HepG2 (cell line): ENCODE data around the gene VWA3A. TPM values are rescaled to one million over a fixed set of nuclear protein-coding genes. Genes with fewer than 3 reads are reported as not detected.

ENCODE experiments used
- ATAC-seq: fragments of 200-7000 bp; cut with Tn5 transposase; 3 replicates; pipeline ENCODE4 v1.9.1; 2020; ENCODE audit warnings: mild to moderate bottlenecking, moderate library complexity
- BruUV-seq: library from RNA; stranded (reverse); fragments of 400-500 nt; replicated peaks from 2 replicates; lab custom pipeline; 2021; lab: Mats Ljungman, UMichigan
- CTCF ChIA-PET: fragments of 300-600 bp; formaldehyde crosslinking; extraction: SDS; loops from one replicate; lab custom pipeline; 2021; ENCODE audit warnings: low total read pairs, inconsistent platforms, low intra/inter-chr PET ratio; lab: Yijun Ruan, JAX
- POLR2A ChIA-PET: fragments of 350-600 bp; sonication (Branson Sonifier 250); formaldehyde crosslinking; loops from one replicate; lab custom pipeline; 2020; ENCODE audit warnings: antibody characterized with exemption, inconsistent platforms; lab: Yijun Ruan, JAX
- DNase-seq: peaks from one replicate; pipeline ENCODE4 v3.0.0-alpha.2; 2015; ENCODE audit warnings: low spot score
- FAIRE-seq: peaks from 3 replicates; lab custom pipeline; 2011; peaks lifted over from hg19 to GRCh38; lab: Jason Lieb, UNC
- H2AFZ ChIP-seq: one replicate; pipeline ENCODE4 v1.6.1; 2011; ENCODE audit warnings: low read length, inconsistent platforms
- H3K27ac ChIP-seq: fragments of 300-600 bp; 3 replicates; pipeline ENCODE4 v1.8.0; 2011; ENCODE audit warnings: mixed run types, mild to moderate bottlenecking, mixed read lengths, low read length, inconsistent platforms; ENCODE audit not compliant: insufficient read depth; ENCODE audit errors: extremely low read length
- H3K27me3 ChIP-seq, 2 experiments: fragments of 200-600 bp in 1 of 2; 2 replicates in 1 of 2; 3 replicates in 1 of 2; pipeline versions ENCODE4 v1.6.0 to v1.8.0; 2011; ENCODE audit warnings: low read length in 2 of 2, mild to moderate bottlenecking in 2 of 2, moderate library complexity in 2 of 2, inconsistent platforms in 1 of 2; ENCODE audit not compliant: insufficient read depth in 2 of 2, control insufficient read depth in 1 of 2
- H3K36me3 ChIP-seq, 2 experiments: fragments of 200-600 bp in 1 of 2; replicated peaks in 1 of 2; 2 replicates in 1 of 2; 3 replicates in 1 of 2; pipeline versions ENCODE4 v1.5.1 to v1.8.0; 2011; ENCODE audit warnings: low read length in 2 of 2, inconsistent platforms in 1 of 2; ENCODE audit not compliant: insufficient read depth in 2 of 2, control insufficient read depth in 1 of 2
- H3K4me1 ChIP-seq: 2 replicates; pipeline ENCODE4 v1.5.1; 2012; ENCODE audit warnings: low read length, inconsistent platforms; ENCODE audit not compliant: insufficient read depth
- H3K4me2 ChIP-seq: 2 replicates; pipeline ENCODE4 v1.6.0; 2011; ENCODE audit warnings: low read depth, low read length, inconsistent platforms
- H3K4me3 ChIP-seq, 3 experiments: fragments of 200-600 bp in 1 of 3; sonication (generic), shearing (Covaris generic) in 1 of 3; replicated peaks in 1 of 3; 2 replicates each; pipeline ENCODE4 v1.5.1; 2011 to 2016; ENCODE audit warnings: low read length in 3 of 3, inconsistent platforms in 2 of 3, low read depth in 2 of 3, mild to moderate bottlenecking in 2 of 3, control low read depth in 1 of 3, mixed read lengths in 1 of 3; ENCODE audit not compliant: insufficient read depth in 1 of 3
- H3K79me2 ChIP-seq: one replicate; pipeline ENCODE4 v1.6.1; 2011; ENCODE audit warnings: low read length, inconsistent platforms; ENCODE audit not compliant: insufficient read depth
- H3K9ac ChIP-seq: 2 replicates; pipeline ENCODE4 v1.6.0; 2011; ENCODE audit warnings: mild to moderate bottlenecking, low read depth, low read length, inconsistent platforms; ENCODE audit not compliant: insufficient read depth
- H3K9me3 ChIP-seq: 2 replicates; pipeline ENCODE4 v1.5.1; 2012; ENCODE audit warnings: mild to moderate bottlenecking, low read length
- H4K20me1 ChIP-seq: 2 replicates; pipeline ENCODE4 v1.6.0; 2011; ENCODE audit warnings: inconsistent platforms, mild to moderate bottlenecking, low read length, moderate library complexity; ENCODE audit not compliant: insufficient read depth
- JUND ChIP-seq: sonication (generic); formaldehyde crosslinking; IDR thresholded peaks from 2 replicates; pipeline ENCODE4 v1.8.0; 2022; ENCODE audit warnings: mild to moderate bottlenecking, missing genetic modification reagents
- ZFP36 ChIP-seq: fragments of 150-350 bp; IDR thresholded peaks from 2 replicates; pipeline ENCODE4 v1.6.1; 2018; ENCODE audit warnings: borderline replicate concordance, low read length, low read depth; ENCODE audit not compliant: partially characterized antibody
- WGBS: methylation state at CpG from one replicate; pipeline ENCODE4 v1.1.6; 2017; ENCODE audit warnings: low lambda C conversion rate; 5-methylcytosine and 5-hydroxymethylcytosine counted together
- in situ Hi-C: cut with HindIII; loops from 2 replicates; pipeline ENCODE4 v1.10.0; 2017; ENCODE audit warnings: low pct_unique_long_range_greater_than_20kb; ENCODE audit not compliant: extremely low pct_ligation_motif_present
- intact Hi-C: fragments of 100-400 bp; cut with micrococcal nuclease; formaldehyde crosslinking; loops from one replicate; pipeline ENCODE4 v1.10.0; 2022; ENCODE audit not compliant: unreplicated experiment
- polyA plus RNA-seq, 8 experiments: library from polyadenylated mRNA; depleted of rRNA in 3 of 8; stranded (reverse) in 7 of 8; unstranded in 1 of 8; fragments of >200 nt; fragmentation: Illumina TruSeq in 4 of 8; extraction: Trizol in 4 of 8; gene quantifications; 2 replicates each; pipeline versions ENCODE4 v1.2.1 to v1.2.3, GENCODE V29; 2011 to 2016; ENCODE audit warnings: low read depth in 4 of 8, missing spikeins in 1 of 8, mixed read lengths in 1 of 8; ENCODE audit not compliant: insufficient read depth in 1 of 8
- total RNA-seq, 5 experiments: library from RNA; depleted of rRNA; stranded (reverse); fragments of >200 nt; fragmentation: Illumina TruSeq; extraction: Trizol; gene quantifications; 2 replicates each; pipeline ENCODE4 v1.2.3, GENCODE V29; 2016; ENCODE audit warnings: low read depth in 1 of 5
- TF ChIP-seq, protein P1 (sequence below): IDR thresholded peaks from 2 replicates; pipeline ENCODE4 v1.6.1; 2016; ENCODE audit warnings: low read depth, missing genetic modification reagents, missing compliant biosample characterization
- TF ChIP-seq, protein P2 (sequence below): IDR thresholded peaks from 2 replicates; pipeline ENCODE4 v1.4.0; 2020; ENCODE audit warnings: mild to moderate bottlenecking, missing genetic modification reagents
- TF ChIP-seq, protein P3 (sequence below): sonication (generic); formaldehyde crosslinking; IDR thresholded peaks from 2 replicates; pipeline ENCODE4 v1.5.0; 2020; ENCODE audit warnings: mild to moderate bottlenecking, low read depth, missing genetic modification reagents, borderline replicate concordance
- TF ChIP-seq, protein P4 (sequence below): sonication (generic); formaldehyde crosslinking; IDR thresholded peaks from 2 replicates; pipeline ENCODE4 v1.4.0; 2020; ENCODE audit warnings: missing genetic modification reagents

VWA3A gene
- total and polyA plus RNA-seq, 2 of the 13 experiments (the other 11 are each of a cell fraction or from before 2014, with no cell fraction given) = 0.03 to 0.07 TPM

DNA sequence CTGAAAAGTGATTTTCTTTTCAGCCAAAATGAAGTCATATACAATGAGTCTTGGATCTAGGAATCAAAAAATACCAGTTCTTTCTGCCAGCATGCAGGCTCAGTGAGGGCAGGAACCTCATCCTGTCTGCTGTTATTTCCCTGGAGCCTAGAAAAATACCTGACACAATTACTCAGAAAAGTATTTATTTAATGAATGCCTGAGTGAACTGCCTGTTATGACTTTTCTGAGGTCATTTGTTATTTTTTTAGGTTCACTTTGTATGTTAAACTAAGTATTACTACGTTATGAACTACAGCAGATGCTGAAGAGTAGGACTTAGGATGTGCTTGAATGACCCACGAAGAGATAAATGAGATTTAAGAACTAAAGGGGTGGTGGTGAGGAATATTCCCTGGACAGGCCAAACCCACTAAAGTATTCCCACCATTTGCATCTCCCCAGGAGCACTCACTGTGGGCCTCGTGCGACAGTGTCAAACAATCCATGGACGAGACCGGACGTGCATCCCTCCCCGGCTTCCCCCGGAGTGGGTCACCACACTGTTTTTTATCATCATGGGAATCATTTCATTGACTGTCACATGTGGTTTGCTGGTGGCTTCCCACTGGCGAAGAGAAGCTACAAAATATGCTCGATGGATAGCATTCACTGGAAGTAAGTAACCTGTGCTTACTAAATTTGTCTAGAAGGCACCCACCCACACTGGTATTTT, 17.1 kb upstream of the VWA3A start:
- FAIRE-seq (no peak), ATAC-seq (no peak), DNase-seq (no peak)
- POLR2A ChIA-PET = interaction anchor here (1.0 kb wide), 1 partner anchor 68 kb away, joined by 4 read pairs; the partner anchor contains the start of gene MOSMO
- H3K4me3 ChIP-seq = no peak overlapping the region
- H4K20me1 ChIP-seq = peaks cover 6% of the 10 kb centered on the region; the same call in 1 of the 2 replicates
- WGBS = 95% methylated on average over 11 of the region's 11 CpGs
- H3K27me3 ChIP-seq = no peaks in the 10 kb centered on the region
- no peaks in the 10 kb centered on the region for H3K9me3 ChIP-seq
- in situ Hi-C loops (loop anchor here (5.0 to 25.0 kb wide), 2 partner anchors 73 to 263 kb away; partner anchors contain the start of gene PDZD9), intact Hi-C loops (no loop called here)
- no peak overlapping the region for H3K4me2 ChIP-seq
- H3K36me3 ChIP-seq = peaks cover 0 to 1% of the 10 kb centered on the region in 2 experiments; a peak in 2 of 5 replicates
- BruUV-seq = no TSS peak
- CTCF ChIA-PET = interaction anchor here (7.1 kb wide), 1 partner anchor 75 kb away, joined by 169 read pairs; the partner anchor contains the start of gene PDZD9
- H3K79me2 ChIP-seq = no peaks in the 10 kb centered on the region
- H3K4me1 ChIP-seq = no peaks in the 10 kb centered on the region
- no peak overlapping the region for H3K27ac ChIP-seq
- H2AFZ ChIP-seq = no peak overlapping the region
- TF ChIP-seq, protein P1, sequence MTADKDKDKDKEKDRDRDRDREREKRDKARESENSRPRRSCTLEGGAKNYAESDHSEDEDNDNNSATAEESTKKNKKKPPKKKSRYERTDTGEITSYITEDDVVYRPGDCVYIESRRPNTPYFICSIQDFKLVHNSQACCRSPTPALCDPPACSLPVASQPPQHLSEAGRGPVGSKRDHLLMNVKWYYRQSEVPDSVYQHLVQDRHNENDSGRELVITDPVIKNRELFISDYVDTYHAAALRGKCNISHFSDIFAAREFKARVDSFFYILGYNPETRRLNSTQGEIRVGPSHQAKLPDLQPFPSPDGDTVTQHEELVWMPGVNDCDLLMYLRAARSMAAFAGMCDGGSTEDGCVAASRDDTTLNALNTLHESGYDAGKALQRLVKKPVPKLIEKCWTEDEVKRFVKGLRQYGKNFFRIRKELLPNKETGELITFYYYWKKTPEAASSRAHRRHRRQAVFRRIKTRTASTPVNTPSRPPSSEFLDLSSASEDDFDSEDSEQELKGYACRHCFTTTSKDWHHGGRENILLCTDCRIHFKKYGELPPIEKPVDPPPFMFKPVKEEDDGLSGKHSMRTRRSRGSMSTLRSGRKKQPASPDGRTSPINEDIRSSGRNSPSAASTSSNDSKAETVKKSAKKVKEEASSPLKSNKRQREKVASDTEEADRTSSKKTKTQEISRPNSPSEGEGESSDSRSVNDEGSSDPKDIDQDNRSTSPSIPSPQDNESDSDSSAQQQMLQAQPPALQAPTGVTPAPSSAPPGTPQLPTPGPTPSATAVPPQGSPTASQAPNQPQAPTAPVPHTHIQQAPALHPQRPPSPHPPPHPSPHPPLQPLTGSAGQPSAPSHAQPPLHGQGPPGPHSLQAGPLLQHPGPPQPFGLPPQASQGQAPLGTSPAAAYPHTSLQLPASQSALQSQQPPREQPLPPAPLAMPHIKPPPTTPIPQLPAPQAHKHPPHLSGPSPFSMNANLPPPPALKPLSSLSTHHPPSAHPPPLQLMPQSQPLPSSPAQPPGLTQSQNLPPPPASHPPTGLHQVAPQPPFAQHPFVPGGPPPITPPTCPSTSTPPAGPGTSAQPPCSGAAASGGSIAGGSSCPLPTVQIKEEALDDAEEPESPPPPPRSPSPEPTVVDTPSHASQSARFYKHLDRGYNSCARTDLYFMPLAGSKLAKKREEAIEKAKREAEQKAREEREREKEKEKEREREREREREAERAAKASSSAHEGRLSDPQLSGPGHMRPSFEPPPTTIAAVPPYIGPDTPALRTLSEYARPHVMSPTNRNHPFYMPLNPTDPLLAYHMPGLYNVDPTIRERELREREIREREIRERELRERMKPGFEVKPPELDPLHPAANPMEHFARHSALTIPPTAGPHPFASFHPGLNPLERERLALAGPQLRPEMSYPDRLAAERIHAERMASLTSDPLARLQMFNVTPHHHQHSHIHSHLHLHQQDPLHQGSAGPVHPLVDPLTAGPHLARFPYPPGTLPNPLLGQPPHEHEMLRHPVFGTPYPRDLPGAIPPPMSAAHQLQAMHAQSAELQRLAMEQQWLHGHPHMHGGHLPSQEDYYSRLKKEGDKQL = no peak
- TF ChIP-seq, protein P2, sequence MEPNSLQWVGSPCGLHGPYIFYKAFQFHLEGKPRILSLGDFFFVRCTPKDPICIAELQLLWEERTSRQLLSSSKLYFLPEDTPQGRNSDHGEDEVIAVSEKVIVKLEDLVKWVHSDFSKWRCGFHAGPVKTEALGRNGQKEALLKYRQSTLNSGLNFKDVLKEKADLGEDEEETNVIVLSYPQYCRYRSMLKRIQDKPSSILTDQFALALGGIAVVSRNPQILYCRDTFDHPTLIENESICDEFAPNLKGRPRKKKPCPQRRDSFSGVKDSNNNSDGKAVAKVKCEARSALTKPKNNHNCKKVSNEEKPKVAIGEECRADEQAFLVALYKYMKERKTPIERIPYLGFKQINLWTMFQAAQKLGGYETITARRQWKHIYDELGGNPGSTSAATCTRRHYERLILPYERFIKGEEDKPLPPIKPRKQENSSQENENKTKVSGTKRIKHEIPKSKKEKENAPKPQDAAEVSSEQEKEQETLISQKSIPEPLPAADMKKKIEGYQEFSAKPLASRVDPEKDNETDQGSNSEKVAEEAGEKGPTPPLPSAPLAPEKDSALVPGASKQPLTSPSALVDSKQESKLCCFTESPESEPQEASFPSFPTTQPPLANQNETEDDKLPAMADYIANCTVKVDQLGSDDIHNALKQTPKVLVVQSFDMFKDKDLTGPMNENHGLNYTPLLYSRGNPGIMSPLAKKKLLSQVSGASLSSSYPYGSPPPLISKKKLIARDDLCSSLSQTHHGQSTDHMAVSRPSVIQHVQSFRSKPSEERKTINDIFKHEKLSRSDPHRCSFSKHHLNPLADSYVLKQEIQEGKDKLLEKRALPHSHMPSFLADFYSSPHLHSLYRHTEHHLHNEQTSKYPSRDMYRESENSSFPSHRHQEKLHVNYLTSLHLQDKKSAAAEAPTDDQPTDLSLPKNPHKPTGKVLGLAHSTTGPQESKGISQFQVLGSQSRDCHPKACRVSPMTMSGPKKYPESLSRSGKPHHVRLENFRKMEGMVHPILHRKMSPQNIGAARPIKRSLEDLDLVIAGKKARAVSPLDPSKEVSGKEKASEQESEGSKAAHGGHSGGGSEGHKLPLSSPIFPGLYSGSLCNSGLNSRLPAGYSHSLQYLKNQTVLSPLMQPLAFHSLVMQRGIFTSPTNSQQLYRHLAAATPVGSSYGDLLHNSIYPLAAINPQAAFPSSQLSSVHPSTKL (CRISPR knock-in tag) = no peak
- TF ChIP-seq JUND = no peak
- TF ChIP-seq, protein P3, sequence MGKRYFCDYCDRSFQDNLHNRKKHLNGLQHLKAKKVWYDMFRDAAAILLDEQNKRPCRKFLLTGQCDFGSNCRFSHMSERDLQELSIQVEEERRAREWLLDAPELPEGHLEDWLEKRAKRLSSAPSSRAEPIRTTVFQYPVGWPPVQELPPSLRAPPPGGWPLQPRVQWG (CRISPR knock-in tag) = no peak
- no peak for TF ChIP-seq ZFP36
- TF ChIP-seq, protein P4, sequence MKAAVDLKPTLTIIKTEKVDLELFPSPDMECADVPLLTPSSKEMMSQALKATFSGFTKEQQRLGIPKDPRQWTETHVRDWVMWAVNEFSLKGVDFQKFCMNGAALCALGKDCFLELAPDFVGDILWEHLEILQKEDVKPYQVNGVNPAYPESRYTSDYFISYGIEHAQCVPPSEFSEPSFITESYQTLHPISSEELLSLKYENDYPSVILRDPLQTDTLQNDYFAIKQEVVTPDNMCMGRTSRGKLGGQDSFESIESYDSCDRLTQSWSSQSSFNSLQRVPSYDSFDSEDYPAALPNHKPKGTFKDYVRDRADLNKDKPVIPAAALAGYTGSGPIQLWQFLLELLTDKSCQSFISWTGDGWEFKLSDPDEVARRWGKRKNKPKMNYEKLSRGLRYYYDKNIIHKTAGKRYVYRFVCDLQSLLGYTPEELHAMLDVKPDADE (CRISPR knock-in tag) = no peak
- no peak overlapping the region for H3K9ac ChIP-seq
